Placental epithelial cell (primary cell): ENCODE results near the gene RGS7BP. TPM values are rescaled to one million over a fixed set of nuclear protein-coding genes. Genes with fewer than 3 reads are reported as not detected.

Experiments used
- small RNA-seq: library from RNA; depleted of rRNA; stranded (forward); fragments of <200 nt; gene quantifications from one replicate; pipeline ENCODE3, GENCODE V24; 2012
- total RNA-seq: library from RNA; depleted of rRNA; stranded (reverse); fragments of >200 nt; gene quantifications from 2 replicates; pipeline ENCODE4 v1.2.3, GENCODE V29; 2012

RGS7BP gene
- not detected in 2 replicates for total RNA-seq

GRCh38 chr5:64505769-64506566, at the start of gene RGS7BP:
Gene RGS7BP (plus strand): TSS chr5:64506015. CDS start chr5:64506625, 610 bp downstream.

Small RNA genes lying within 50 kb of the gene (small RNA-seq; reads per million reads assigned to genes)
- gene RN7SL169P (not detected), gene RNU6-294P (not detected)

Other genes starting within 250 kb of the RGS7BP start
- not detected in 2 replicates for gene SHISAL2B, start 184.5 kb downstream of the RGS7BP start, total RNA-seq